BLaER1 treated with 17β-estradiol and CSF1 and Interleukin-3, amounts not matched to agents 10 nM and 100 nM (cell line): ENCODE measurements around the gene ELK1.
A peak's percentile ranks its signal among the peaks of the same experiment; 100 is the strongest.
"Not testable (repeated sequence)": the region's sequence is repeated elsewhere in the genome, so short reads cannot be mapped to it uniquely, and the experiment has no call there.

ENCODE experiments used
- H3K27ac ChIP-seq, 11 experiments: shearing (Covaris generic); formaldehyde crosslinking; 2 replicates each; pipeline ENCODE4 v1.8.1; 2022
- H3K27me3 ChIP-seq, 11 experiments: shearing (Covaris generic); formaldehyde crosslinking; 2 replicates each; pipeline ENCODE4 v1.8.1; 2022
- H3K36me3 ChIP-seq, 11 experiments: shearing (Covaris generic); formaldehyde crosslinking; 2 replicates each; pipeline ENCODE4 v1.8.1; 2022
- H3K4me1 ChIP-seq, 10 experiments: shearing (Covaris generic); formaldehyde crosslinking; 2 replicates each; pipeline ENCODE4 v1.8.1; 2022
- H3K4me2 ChIP-seq, 11 experiments: shearing (Covaris generic); formaldehyde crosslinking; 2 replicates each; pipeline ENCODE4 v1.8.1; 2022
- H3K4me3 ChIP-seq, 10 experiments: shearing (Covaris generic); formaldehyde crosslinking; 2 replicates each; pipeline ENCODE4 v1.8.1; 2022
- H3K9ac ChIP-seq, 11 experiments: shearing (Covaris generic); formaldehyde crosslinking; 2 replicates each; pipeline ENCODE4 v1.8.1; 2022
- H3K9me3 ChIP-seq, 11 experiments: shearing (Covaris generic); formaldehyde crosslinking; replicated peaks in 1 of 11; 2 replicates each; pipeline ENCODE4 v1.8.1; 2022
- H4K20me1 ChIP-seq, 11 experiments: shearing (Covaris generic); formaldehyde crosslinking; 2 replicates each; pipeline ENCODE4 v1.8.1; 2022
- Cebpa-rat ChIP-seq, 11 experiments: shearing (Covaris generic); IDR thresholded peaks; 2 replicates each; pipeline ENCODE4 v1.8.1; 2022

Gene ELK1

GRCh38 chrX:47613082-47613481 is 37.3 kb downstream of the ELK1 start:
- Histone ChIP-seq H3K27me3 (peaks cover 0 to 79% (median 55%) of the 10 kb centered on the region in 11 experiments; a peak in 18 of 22 replicates), H3K9me3 (peaks cover 0 to 21% (median 11%) of the 10 kb centered on the region in 11 experiments; a peak in 10 of 22 replicates), H3K36me3 (no peaks in the 10 kb centered on the region), H3K4me3 (no peak overlapping the region), H3K9ac (no peak overlapping the region), H3K27ac (no peak overlapping the region), H3K4me2 (no peak overlapping the region), H3K4me1 (peaks cover 0 to 15% (median 8%) of the 10 kb centered on the region in 10 experiments; a peak in 17 of 20 replicates), H4K20me1 (no peaks in the 10 kb centered on the region; a peak in 5 of 22 replicates)
- no peak for TF ChIP-seq Cebpa-rat (IDR thresholded peaks at IDR 0.05)

DNA sequence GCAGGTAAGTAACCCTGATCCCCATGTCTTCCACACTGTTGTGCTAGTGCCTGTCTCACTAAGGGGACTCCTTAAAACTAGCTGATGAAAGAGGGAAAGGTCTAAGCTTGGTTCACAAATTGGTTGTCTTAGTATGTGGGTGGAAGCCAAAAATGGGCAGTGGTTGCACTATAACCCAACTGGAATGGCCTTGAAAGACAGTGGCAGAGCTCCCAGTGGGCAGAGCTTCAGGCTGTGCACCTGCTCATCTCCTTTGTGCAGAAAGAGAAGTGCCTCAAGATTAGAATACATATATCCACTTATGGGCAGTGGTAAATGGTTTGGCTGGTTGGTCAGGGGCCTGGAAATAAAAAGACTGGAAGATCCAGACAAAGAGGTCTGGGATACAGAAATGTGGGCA is 37.9 kb downstream of the ELK1 start:
- Histone ChIP-seq H3K9ac (no peak overlapping the region), H3K9me3 (peaks cover 0 to 21% (median 11%) of the 10 kb centered on the region in 11 experiments; a peak in 10 of 22 replicates)
- no peak for TF ChIP-seq Cebpa-rat (IDR thresholded peaks at IDR 0.05)

DNA sequence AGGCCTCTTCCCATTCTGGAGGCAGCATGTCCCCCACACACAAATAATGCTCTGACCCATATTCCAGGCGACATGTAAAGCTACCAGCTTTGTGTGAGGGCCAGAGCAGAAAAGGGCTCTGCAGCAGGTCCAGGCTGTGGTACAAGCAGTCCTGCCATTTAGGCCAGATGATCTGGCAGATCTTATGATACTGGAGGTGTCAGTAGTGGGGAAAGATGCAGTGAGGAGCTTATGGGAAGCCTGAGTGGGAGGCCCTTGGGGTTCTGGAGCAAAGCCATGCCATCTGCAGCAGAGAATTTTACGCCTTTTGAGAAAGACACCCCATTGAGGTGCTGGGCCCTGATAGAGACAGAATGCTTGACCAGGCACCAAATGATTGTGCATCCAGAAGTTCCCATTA is 38.4 kb downstream of the ELK1 start:
- Histone ChIP-seq H3K4me1 (peaks cover 0 to 22% (median 13%) of the 10 kb centered on the region in 10 experiments; a peak in 18 of 20 replicates), H4K20me1 (no peaks in the 10 kb centered on the region; a peak in 5 of 22 replicates), H3K36me3 (no peaks in the 10 kb centered on the region), H3K9me3 (peaks cover 0 to 21% (median 11%) of the 10 kb centered on the region in 11 experiments; a peak in 10 of 22 replicates), H3K27me3 (peaks cover 0 to 77% (median 49%) of the 10 kb centered on the region in 11 experiments; a peak in 18 of 22 replicates), H3K9ac (no peak overlapping the region), H3K27ac (no peak overlapping the region), H3K4me3 (no peak overlapping the region), H3K4me2 (no peak overlapping the region)
- no peak for TF ChIP-seq Cebpa-rat (IDR thresholded peaks at IDR 0.05)

More for the DNA sequence above, 37.9 kb downstream of the ELK1 start:
- H4K20me1 ChIP-seq, result no peaks in the 10 kb centered on the region; a peak in 5 of 22 replicates
- no peak overlapping the region for H3K4me2 ChIP-seq
- no peak overlapping the region for H3K4me3 ChIP-seq
- H3K4me1 ChIP-seq, result peaks cover 0 to 22% (median 12%) of the 10 kb centered on the region in 10 experiments; a peak in 18 of 20 replicates
- H3K27ac ChIP-seq, result no peak overlapping the region
- peaks cover 0 to 78% (median 51%) of the 10 kb centered on the region in 11 experiments; a peak in 18 of 22 replicates for H3K27me3 ChIP-seq
- H3K36me3 ChIP-seq, result no peaks in the 10 kb centered on the region

DNA sequence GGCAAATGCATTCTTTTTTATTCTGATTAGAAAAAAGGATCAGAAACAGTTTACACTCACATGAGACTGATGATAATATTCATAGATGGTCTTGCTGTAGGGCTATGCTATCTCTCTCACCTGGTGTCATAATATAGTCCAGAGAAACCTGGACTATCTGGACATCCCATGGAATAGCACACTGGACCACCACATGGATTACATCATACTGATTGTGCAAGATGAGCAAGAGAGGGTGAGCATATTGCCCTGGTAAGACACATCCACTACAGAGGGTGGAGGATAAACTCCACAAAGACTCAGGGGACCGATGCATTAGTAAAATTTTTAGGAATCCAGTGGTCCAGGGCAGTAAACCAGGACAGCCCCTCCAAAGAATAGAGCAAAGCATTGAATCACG is 38.9 kb downstream of the ELK1 start:
- H3K9ac ChIP-seq, result no peak overlapping the region
- no peak for TF ChIP-seq Cebpa-rat (IDR thresholded peaks at IDR 0.05)
- no peaks in the 10 kb centered on the region for H3K36me3 ChIP-seq
- no peak overlapping the region for H3K4me2 ChIP-seq
- no peaks in the 10 kb centered on the region; a peak in 5 of 22 replicates for H4K20me1 ChIP-seq
- no peak overlapping the region for H3K27ac ChIP-seq
- H3K9me3 ChIP-seq, result peaks cover 0 to 21% (median 11%) of the 10 kb centered on the region in 11 experiments; a peak in 10 of 22 replicates
- H3K4me3 ChIP-seq, result no peak overlapping the region
- H3K27me3 ChIP-seq, result peaks cover 0 to 77% (median 47%) of the 10 kb centered on the region in 11 experiments; a peak in 18 of 22 replicates
- peaks cover 0 to 22% (median 13%) of the 10 kb centered on the region in 10 experiments; a peak in 18 of 20 replicates for H3K4me1 ChIP-seq

DNA sequence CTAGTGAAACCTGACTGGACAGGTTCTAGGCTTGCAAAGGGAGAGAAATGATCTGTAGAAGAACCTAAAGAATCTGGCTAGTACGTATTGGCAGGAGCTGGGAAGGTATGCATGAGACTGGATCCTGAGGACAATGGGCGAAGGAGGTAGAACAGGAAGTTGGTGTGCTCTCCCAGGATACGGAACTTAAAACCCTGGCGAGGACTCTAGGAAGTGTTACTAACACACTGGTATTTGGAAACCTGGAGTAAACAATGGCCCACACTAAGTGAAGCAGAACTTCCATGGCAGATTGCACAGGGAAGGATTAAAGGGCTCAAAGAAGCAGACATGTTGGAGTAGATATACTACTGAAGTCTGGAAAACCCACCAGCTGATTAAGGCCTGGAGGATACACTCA is 39.9 kb downstream of the ELK1 start:
- Histone ChIP-seq H4K20me1 (no peaks in the 10 kb centered on the region; a peak in 5 of 22 replicates), H3K4me1 (peaks cover 0 to 24% (median 13%) of the 10 kb centered on the region in 10 experiments; a peak in 18 of 20 replicates), H3K27ac (no peak overlapping the region), H3K4me2 (no peak overlapping the region), H3K9me3 (peaks cover 0 to 21% (median 11%) of the 10 kb centered on the region in 11 experiments; a peak in 10 of 22 replicates), H3K9ac (no peak overlapping the region), H3K4me3 (no peak overlapping the region), H3K27me3 (peaks cover 2 to 76% (median 48%) of the 10 kb centered on the region in 11 experiments; a peak in 18 of 22 replicates), H3K36me3 (no peaks in the 10 kb centered on the region)
- no peak for TF ChIP-seq Cebpa-rat (IDR thresholded peaks at IDR 0.05)

- no peak overlapping the region; a peak in 2 of 22 replicates for H3K9ac ChIP-seq
- H3K36me3 ChIP-seq, result no peaks in the 10 kb centered on the region
- no peaks in the 10 kb centered on the region; a peak in 5 of 22 replicates for H4K20me1 ChIP-seq
- no peak for TF ChIP-seq Cebpa-rat (IDR thresholded peaks at IDR 0.05)
- peaks cover 10 to 75% (median 47%) of the 10 kb centered on the region in 11 experiments; a peak in 17 of 22 replicates for H3K27me3 ChIP-seq
- peaks cover 0 to 33% (median 17%) of the 10 kb centered on the region in 10 experiments; a peak in 18 of 20 replicates for H3K4me1 ChIP-seq
- no peak overlapping the region for H3K4me3 ChIP-seq
- peak overlapping the region in 7 of 11 experiments; percentile 26 to 49 (median 40); a peak in 8 of 22 replicates for H3K27ac ChIP-seq
- H3K4me2 ChIP-seq, result peak overlapping the region; percentile 14 to 66 (median 51); a peak in 18 of 22 replicates
- peaks cover 0 to 21% (median 11%) of the 10 kb centered on the region in 11 experiments; a peak in 10 of 22 replicates for H3K9me3 ChIP-seq
These were observed 42.1 kb downstream of the ELK1 start for GRCh38 chrX:47608130-47608810.

DNA sequence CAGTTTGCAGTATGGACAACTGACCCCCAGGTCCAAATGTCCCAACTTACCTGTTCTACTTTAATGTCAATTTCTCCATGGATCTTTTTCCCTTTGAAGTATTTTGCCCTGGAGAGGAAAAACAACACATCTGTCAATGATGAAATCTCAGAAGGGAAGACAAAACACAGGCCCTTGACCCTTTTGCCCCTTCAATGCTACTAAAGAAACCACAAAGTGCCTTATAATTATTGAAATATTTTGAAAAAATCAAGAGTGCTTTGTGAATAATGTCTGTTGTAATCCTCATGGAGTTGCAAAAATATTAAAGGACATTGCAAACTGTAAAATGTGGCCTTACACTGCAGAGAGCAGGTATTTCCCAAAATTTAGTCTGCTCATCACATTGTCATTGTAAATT is 43.3 kb downstream of the ELK1 start:
- H3K9me3 ChIP-seq, result peaks cover 0 to 21% (median 11%) of the 10 kb centered on the region in 11 experiments; a peak in 10 of 22 replicates
- H3K27me3 ChIP-seq, result peaks cover 14 to 72% (median 45%) of the 10 kb centered on the region in 11 experiments; a peak in 18 of 22 replicates
- H3K4me1 ChIP-seq, result peaks cover 0 to 33% (median 17%) of the 10 kb centered on the region in 10 experiments; a peak in 18 of 20 replicates
- H3K9ac ChIP-seq, result no peak overlapping the region
- no peak for TF ChIP-seq Cebpa-rat (IDR thresholded peaks at IDR 0.05)
- H3K27ac ChIP-seq, result no peak overlapping the region
- H3K36me3 ChIP-seq, result no peaks in the 10 kb centered on the region
- H3K4me3 ChIP-seq, result no peak overlapping the region
- 0 out of 22 replicates have a peak overlapping the region, but pooled peaks of 1 of the 11 experiments have one; percentile 51 for H3K4me2 ChIP-seq
- no peaks in the 10 kb centered on the region; a peak in 5 of 22 replicates for H4K20me1 ChIP-seq

DNA sequence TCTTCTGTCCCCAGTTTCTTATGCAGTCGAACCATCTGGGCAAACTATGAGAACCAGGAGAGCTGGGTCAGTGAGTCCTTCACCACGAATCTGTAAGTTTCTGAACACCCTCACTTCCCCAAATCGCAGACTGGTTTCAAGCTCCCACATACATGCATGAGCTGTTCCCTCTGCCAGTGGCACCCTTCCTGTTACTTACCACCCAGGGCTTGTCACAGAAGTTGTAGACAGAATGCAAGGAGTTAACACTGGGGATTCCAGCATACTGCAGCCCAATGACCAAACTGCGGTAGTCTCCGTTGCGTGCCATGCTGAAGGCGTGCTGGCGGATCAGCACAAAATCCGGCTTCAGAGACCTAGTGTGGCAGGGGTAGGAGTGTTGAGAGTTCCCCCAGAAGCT is 45.3 kb downstream of the ELK1 start:
- peaks cover 0 to 33% (median 17%) of the 10 kb centered on the region in 10 experiments; a peak in 18 of 20 replicates for H3K4me1 ChIP-seq
- no peak for TF ChIP-seq Cebpa-rat (IDR thresholded peaks at IDR 0.05)
- H3K27ac ChIP-seq, result no peak overlapping the region
- H3K4me2 ChIP-seq, result peak overlapping the region in 4 of 11 experiments; percentile 26 to 56 (median 44); a peak in 7 of 22 replicates
- no peak overlapping the region for H3K4me3 ChIP-seq
- H3K27me3 ChIP-seq, result peaks cover 14 to 68% (median 47%) of the 10 kb centered on the region in 11 experiments; a peak in 21 of 22 replicates
- H4K20me1 ChIP-seq, result no peaks in the 10 kb centered on the region; a peak in 3 of 22 replicates
- H3K9me3 ChIP-seq, result peaks cover 7 to 24% (median 10%) of the 10 kb centered on the region in 11 experiments; a peak in 21 of 22 replicates
- no peak overlapping the region for H3K9ac ChIP-seq
- no peaks in the 10 kb centered on the region for H3K36me3 ChIP-seq

- Histone ChIP-seq H3K4me1 (peaks cover 0 to 19% (median 10%) of the 10 kb centered on the region in 10 experiments; a peak in 17 of 20 replicates), H3K27me3 (peaks cover 12 to 70% (median 48%) of the 10 kb centered on the region in 11 experiments; a peak in 21 of 22 replicates), H3K9me3 (peaks cover 16 to 33% (median 25%) of the 10 kb centered on the region in 11 experiments)
- H3K4me2 ChIP-seq, H3K4me3 ChIP-seq, H3K9ac ChIP-seq, H3K36me3 ChIP-seq, H4K20me1 ChIP-seq, H3K27ac ChIP-seq: not testable (repeated sequence)
These were observed 47.2 kb downstream of the ELK1 start for GRCh38 chrX:47603125-47603524.
